NCI-H774 (cell line): ENCODE data around the gene OR52E1.
"Not testable (repeated sequence)": the region's sequence is repeated elsewhere in the genome, so short reads cannot be mapped to it uniquely, and the experiment has no call there.

ENCODE experiments used
- DNase-seq: peaks from one replicate; lab custom pipeline; 2025; lab: John Stamatoyannopoulos, UW

OR52E1 gene

GRCh38 chr11:5069272-5069671 is at the start of gene OR52E1:
Gene OR52E1 (plus strand): TSS chr11:5069572.
- DNase-seq = no peak

- DNase-seq = no peak
Measured at GRCh38 chr11:5021996-5022395, 47.4 kb upstream of the OR52E1 start.

- no peak for DNase-seq
Measured at GRCh38 chr11:5036669-5037068, 32.7 kb upstream of the OR52E1 start.

- DNase-seq = no peak
Measured at GRCh38 chr11:5037926-5038325, 31.4 kb upstream of the OR52E1 start.

GRCh38 chr11:5038341-5038740 is 31.0 kb upstream of the OR52E1 start:
- no peak for DNase-seq

GRCh38 chr11:5040876-5041275 is 28.5 kb upstream of the OR52E1 start:
- DNase-seq = no peak

- DNase-seq = no peak
Measured at GRCh38 chr11:5042091-5042490, 27.3 kb upstream of the OR52E1 start.

- no peak for DNase-seq
Measured at GRCh38 chr11:5043380-5043779, 26.0 kb upstream of the OR52E1 start.

GRCh38 chr11:5046226-5046625 is 23.1 kb upstream of the OR52E1 start, which contains the start of gene OR52J3:
Gene OR52J3 (plus strand): TSS chr11:5046526. CDS start chr11:5046526, 0 bp downstream.
- DNase-seq = no peak

GRCh38 chr11:5046754-5047330 is 22.5 kb upstream of the OR52E1 start:
- no peak for DNase-seq

- not testable (repeated sequence) for DNase-seq
Measured at GRCh38 chr11:5058679-5059078, 10.7 kb upstream of the OR52E1 start.

- DNase-seq = no peak
Measured at GRCh38 chr11:5059391-5059790, 10.0 kb upstream of the OR52E1 start, which contains the start of gene OR52E2. Gene OR52E2 (minus strand): TSS chr11:5059627. CDS start chr11:5059627, 0 bp downstream.

- DNase-seq = no peak
Measured at GRCh38 chr11:5065027-5065426, 4.3 kb upstream of the OR52E1 start.

- DNase-seq = no peak
Measured at GRCh38 chr11:5071799-5072198, 2.4 kb downstream of the OR52E1 start.

- no peak for DNase-seq
Measured at GRCh38 chr11:5081405-5081804, 12.0 kb downstream of the OR52E1 start.

GRCh38 chr11:5083602-5084001 is 14.2 kb downstream of the OR52E1 start:
- DNase-seq = no peak

- no peak for DNase-seq
Measured at GRCh38 chr11:5088556-5088955, 19.2 kb downstream of the OR52E1 start.

- no peak for DNase-seq
Measured at GRCh38 chr11:5090668-5091067, 21.3 kb downstream of the OR52E1 start.

- no peak for DNase-seq
Measured at GRCh38 chr11:5092821-5093585, 23.6 kb downstream of the OR52E1 start.

- no peak for DNase-seq
Measured at GRCh38 chr11:5096011-5096410, 26.6 kb downstream of the OR52E1 start.

GRCh38 chr11:5102246-5102645 is 32.9 kb downstream of the OR52E1 start:
- no peak for DNase-seq

GRCh38 chr11:5103066-5103465 is 33.7 kb downstream of the OR52E1 start:
- no peak for DNase-seq

- DNase-seq = no peak
Measured at GRCh38 chr11:5107285-5107684, 37.9 kb downstream of the OR52E1 start.

GRCh38 chr11:5115339-5115738 is 46.0 kb downstream of the OR52E1 start:
- DNase-seq = no peak
